SK-N-SH treated with all-trans-retinoic acid at 6 μM for 48 hours (cell line): ENCODE results near the gene DENND1A.

ENCODE experiments used
- ATAC-seq: fragments of 200-7000 bp; cut with Tn5 transposase; 3 replicates; pipeline ENCODE4 v1.9.1; 2020; ENCODE audit warnings: mild to moderate bottlenecking, moderate library complexity
- ARNTL ChIP-seq: fragments of 450-650 bp; formaldehyde crosslinking; IDR thresholded peaks from 2 replicates; pipeline ENCODE4 v1.5.0; 2020; ENCODE audit warnings: low read depth, mild to moderate bottlenecking, moderate library complexity, borderline replicate concordance
- BACH2 ChIP-seq: fragments of 250-450 bp; sonication (Bioruptor Pico); IDR thresholded peaks from 2 replicates; pipeline ENCODE4 v1.9.0; 2021; ENCODE audit warnings: mild to moderate bottlenecking, borderline replicate concordance
- CSRNP3 ChIP-seq: fragments of 250-450 bp; sonication (Bioruptor Pico); IDR thresholded peaks from 2 replicates; pipeline ENCODE4 v1.5.1; 2021; ENCODE audit warnings: mild to moderate bottlenecking, moderate library complexity
- ESRRG ChIP-seq: fragments of 250-450 bp; sonication (Bioruptor Pico); IDR thresholded peaks from 2 replicates; pipeline ENCODE4 v1.6.1; 2021; ENCODE audit warnings: mild to moderate bottlenecking
- GLIS3 ChIP-seq: fragments of 250-450 bp; sonication (Bioruptor Pico); IDR thresholded peaks from 2 replicates; pipeline ENCODE4 v1.5.0; 2020; ENCODE audit warnings: mild to moderate bottlenecking, moderate library complexity
- ISL1 ChIP-seq: fragments of 250-450 bp; sonication (Bioruptor Pico); IDR thresholded peaks from 2 replicates; pipeline ENCODE4 v2.1.2; 2022; ENCODE audit warnings: mild to moderate bottlenecking, moderate library complexity
- OSR1 ChIP-seq: fragments of 250-450 bp; sonication (Bioruptor Pico); IDR thresholded peaks from 2 replicates; pipeline ENCODE4 v1.8.0; 2022; ENCODE audit warnings: moderate library complexity, mild to moderate bottlenecking, inconsistent platforms
- PATZ1 ChIP-seq: fragments of 250-450 bp; sonication (Bioruptor Pico); IDR thresholded peaks from 2 replicates; pipeline ENCODE4 v1.8.0; 2020; ENCODE audit warnings: mild to moderate bottlenecking, moderate library complexity, borderline replicate concordance
- SNAI2 ChIP-seq: fragments of 250-450 bp; sonication (Bioruptor Pico); IDR thresholded peaks from 2 replicates; pipeline ENCODE4 v1.5.0; 2020; ENCODE audit warnings: mild to moderate bottlenecking, moderate library complexity
- TCF4 ChIP-seq: fragments of 250-450 bp; sonication (Bioruptor Pico); IDR thresholded peaks from 2 replicates; pipeline ENCODE4 v1.8.0; 2021; ENCODE audit warnings: mild to moderate bottlenecking, moderate library complexity, borderline replicate concordance
- TOX ChIP-seq: fragments of 250-450 bp; sonication (Bioruptor Pico); IDR thresholded peaks from 2 replicates; pipeline ENCODE4 v1.8.0; 2021; ENCODE audit warnings: mild to moderate bottlenecking, moderate library complexity, borderline replicate concordance
- TSHZ2 ChIP-seq: fragments of 250-450 bp; sonication (Bioruptor Pico); IDR thresholded peaks from 2 replicates; pipeline ENCODE4 v1.5.0; 2020; ENCODE audit warnings: mild to moderate bottlenecking, moderate library complexity
- ZC3H10 ChIP-seq: fragments of 250-450 bp; sonication (Bioruptor Pico); IDR thresholded peaks from 2 replicates; pipeline ENCODE4 v1.5.1; 2021; ENCODE audit warnings: mild to moderate bottlenecking, moderate library complexity
- ZFP3 ChIP-seq: fragments of 250-450 bp; sonication (Bioruptor Pico); IDR thresholded peaks from 2 replicates; pipeline ENCODE4 v1.5.0; 2020; ENCODE audit warnings: mild to moderate bottlenecking, moderate library complexity
- ZFP30 ChIP-seq: fragments of 450-650 bp; formaldehyde crosslinking; IDR thresholded peaks from 2 replicates; pipeline ENCODE4 v1.5.0; 2022; ENCODE audit warnings: mild to moderate bottlenecking, moderate library complexity
- ZNF565 ChIP-seq: fragments of 450-650 bp; formaldehyde crosslinking; conservative IDR thresholded peaks from 2 replicates; pipeline ENCODE4 v1.5.0; 2020; ENCODE audit warnings: low read depth, mild to moderate bottlenecking, moderate library complexity
- ZNF70 ChIP-seq: fragments of 450-650 bp; formaldehyde crosslinking; IDR thresholded peaks from 2 replicates; pipeline ENCODE4 v1.5.0; 2020; ENCODE audit warnings: mild to moderate bottlenecking, moderate library complexity
- ZNF8 ChIP-seq: fragments of 450-650 bp; formaldehyde crosslinking; IDR thresholded peaks from 2 replicates; pipeline ENCODE4 v1.5.0; 2020; ENCODE audit warnings: mild to moderate bottlenecking, moderate library complexity

The DENND1A gene

GRCh38 chr9:123571240-123571639 is 358.7 kb downstream of the DENND1A start:
- no peak for ATAC-seq
- TF ChIP-seq ZC3H10 (CRISPR knock-in tag) = no peak
- no peak for TF ChIP-seq PATZ1 (CRISPR knock-in tag)
- TF ChIP-seq TSHZ2 (CRISPR knock-in tag) = no peak
- TF ChIP-seq ZNF565 (CRISPR knock-in tag) = no peak
- no peak for TF ChIP-seq ISL1 (CRISPR knock-in tag)
- no peak for TF ChIP-seq ZFP3 (CRISPR knock-in tag)
- TF ChIP-seq ZNF8 (CRISPR knock-in tag) = no peak
- no peak for TF ChIP-seq TOX (CRISPR knock-in tag)
- no peak for TF ChIP-seq ESRRG
- no peak for TF ChIP-seq BACH2 (CRISPR knock-in tag)
- TF ChIP-seq ZFP30 (CRISPR knock-in tag) = no peak
- TF ChIP-seq, all 23 proteins: peak for 0

- no peak for TF ChIP-seq ZC3H10 (CRISPR knock-in tag)
- TF ChIP-seq GLIS3 (CRISPR knock-in tag) = no peak
- TF ChIP-seq BACH2 (CRISPR knock-in tag) = no peak
- no peak for TF ChIP-seq SNAI2
- TF ChIP-seq ZNF70 = no peak
- peak; percentile 58 for TF ChIP-seq TSHZ2 (CRISPR knock-in tag)
- peak; percentile 85 for TF ChIP-seq TCF4 (CRISPR knock-in tag)
- TF ChIP-seq ISL1 (CRISPR knock-in tag) = peak; percentile 51
- TF ChIP-seq CSRNP3 (CRISPR knock-in tag) = 0 out of 2 replicates have a peak, but pooled peaks have one; percentile 64
- ATAC-seq = peak; percentile 66
These were observed 360.9 kb downstream of the DENND1A start for GRCh38 chr9:123568691-123569688.

GRCh38 chr9:123567013-123567412 is 362.9 kb downstream of the DENND1A start:
- TF ChIP-seq ZFP3 (CRISPR knock-in tag) (no peak), ZNF8 (CRISPR knock-in tag) (no peak), ISL1 (CRISPR knock-in tag) (no peak), GLIS3 (CRISPR knock-in tag) (no peak), BACH2 (CRISPR knock-in tag) (no peak), ARNTL (CRISPR knock-in tag) (no peak), ESRRG (no peak), SNAI2 (no peak), OSR1 (CRISPR knock-in tag) (no peak)
- TF ChIP-seq, all 23 proteins: peak for 0
- no peak for ATAC-seq
